NCI-H187 (cell line): Measurements from ENCODE around the gene AKR1A1.
"Not testable (repeated sequence)": the region's sequence is repeated elsewhere in the genome, so short reads cannot be mapped to it uniquely, and the experiment has no call there.

ENCODE experiments used
- DNase-seq, 2 experiments: peaks; one replicate each; lab custom pipeline; 2025; lab: John Stamatoyannopoulos, UW

AKR1A1 gene

DNA sequence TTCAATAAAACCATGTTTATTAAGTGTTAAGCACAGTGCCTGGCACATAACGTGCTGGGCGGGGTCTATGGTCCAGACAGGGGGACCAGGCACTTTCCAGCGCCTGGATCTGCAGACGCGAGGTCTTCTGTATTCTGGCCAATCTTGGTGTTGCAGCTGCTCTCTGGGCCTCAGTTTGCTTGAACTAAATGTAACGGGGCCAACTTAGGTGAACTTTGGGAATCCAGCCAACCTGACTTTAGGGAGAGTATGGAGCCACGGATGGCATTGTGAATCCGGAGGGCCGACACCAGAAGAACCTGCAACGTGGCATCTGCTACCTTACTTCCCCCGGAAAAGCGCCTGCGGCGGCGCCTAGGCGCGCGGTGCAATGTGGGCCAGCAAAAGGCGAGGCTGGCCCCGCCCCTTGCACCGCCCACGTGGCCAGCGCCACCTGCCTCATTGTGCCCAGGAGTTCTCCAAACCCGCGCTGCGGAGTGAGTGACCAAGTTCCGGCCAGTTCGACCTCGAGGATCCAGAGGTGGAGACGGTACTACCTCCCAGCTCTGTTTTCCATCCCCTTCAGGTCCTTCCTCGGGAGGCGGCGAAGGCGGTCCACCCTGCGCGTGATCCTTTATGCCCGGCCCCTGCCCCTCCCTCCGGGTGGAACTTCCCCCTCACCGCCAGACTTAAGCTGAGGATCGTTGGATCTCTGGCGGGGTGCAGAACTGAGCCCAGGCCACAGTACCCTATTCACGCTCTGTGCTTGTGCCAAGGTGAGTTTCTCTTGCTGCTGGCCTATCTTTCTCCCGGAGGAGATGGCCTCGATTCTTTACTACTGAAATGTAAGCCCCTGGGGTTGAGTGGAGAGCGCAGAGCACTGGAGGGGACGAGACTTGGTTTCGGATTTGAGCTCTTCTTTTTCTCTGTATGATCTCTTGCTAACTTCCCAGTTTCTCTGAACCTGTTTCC is at the start of gene AKR1A1:
Gene AKR1A1, plus strand, starts transcription at position 426 of the 951 bp plus-strand sequence. CDS start 10,969 bp downstream, outside the sequence.
- peak; percentile 91 to 94 for DNase-seq

- no peak for DNase-seq
These were observed 49.1 kb upstream of the AKR1A1 start for GRCh38 chr1:45501505-45501859.

- no peak for DNase-seq
These were observed 46.9 kb upstream of the AKR1A1 start for GRCh38 chr1:45503462-45504360.

DNA sequence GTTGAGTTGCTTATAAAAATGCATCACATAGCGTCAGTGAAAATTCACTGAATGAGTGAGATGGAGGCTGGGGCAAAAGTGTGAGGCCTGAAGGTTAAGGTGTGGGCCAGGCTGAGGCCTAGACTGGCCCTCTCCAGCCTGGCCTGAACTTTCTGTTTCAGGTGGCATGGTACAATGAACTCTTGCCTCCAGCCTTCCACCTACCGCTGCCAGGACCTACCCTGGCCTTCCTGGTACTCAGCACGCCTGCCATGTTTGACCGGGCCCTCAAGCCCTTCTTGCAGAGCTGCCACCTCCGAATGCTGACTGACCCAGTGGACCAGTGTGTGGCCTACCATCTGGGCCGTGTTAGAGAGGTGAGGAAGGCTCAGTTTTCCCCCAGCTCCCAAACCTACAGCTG is 43.4 kb upstream of the AKR1A1 start:
- no peak for DNase-seq

- no peak for DNase-seq
These were observed 42.7 kb upstream of the AKR1A1 start for GRCh38 chr1:45507893-45508292.

GRCh38 chr1:45508295-45509151 is 42.1 kb upstream of the AKR1A1 start:
- DNase-seq = no peak

GRCh38 chr1:45510036-45510971 is 40.3 kb upstream of the AKR1A1 start:
- no peak for DNase-seq

- no peak for DNase-seq
These were observed 39.6 kb upstream of the AKR1A1 start for GRCh38 chr1:45510972-45511527.

GRCh38 chr1:45512641-45513054 is 38.0 kb upstream of the AKR1A1 start:
- no peak for DNase-seq

DNA sequence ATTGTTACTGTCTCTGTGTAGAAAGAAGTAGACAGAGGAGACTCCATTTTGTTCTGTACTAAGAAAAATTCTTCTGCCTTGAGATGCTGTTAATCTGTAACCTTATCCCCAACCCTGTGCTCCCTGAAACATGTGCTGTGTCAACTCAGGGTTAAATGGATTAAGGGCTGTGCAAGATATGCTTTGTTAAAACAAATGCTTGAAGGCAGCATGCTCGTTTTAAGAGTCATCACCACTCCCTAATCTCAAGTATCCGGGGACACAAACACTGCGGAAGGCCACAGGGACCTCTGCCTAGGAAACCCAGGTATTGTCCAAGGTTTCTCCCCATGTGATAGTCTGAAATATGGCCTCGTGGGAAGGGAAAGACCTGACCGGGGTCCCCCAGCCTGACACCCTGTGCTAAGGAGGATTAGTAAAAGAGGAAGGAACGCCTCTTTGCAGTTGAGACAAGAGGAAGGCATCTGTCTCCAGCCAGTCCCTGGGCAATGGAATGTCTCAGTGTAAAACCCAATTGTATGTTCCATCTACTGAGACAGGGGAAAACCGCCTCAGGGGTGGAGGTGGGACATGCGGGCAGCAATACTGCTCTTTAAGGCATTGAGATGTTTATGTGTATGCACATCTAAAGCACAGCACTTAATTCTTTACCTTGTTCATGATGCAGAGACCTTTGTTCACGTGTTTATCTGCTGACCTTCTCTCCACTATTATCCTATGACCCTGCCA is 36.9 kb upstream of the AKR1A1 start:
- DNase-seq = not testable (repeated sequence)

GRCh38 chr1:45516036-45516435 is 34.6 kb upstream of the AKR1A1 start:
- no peak for DNase-seq

DNA sequence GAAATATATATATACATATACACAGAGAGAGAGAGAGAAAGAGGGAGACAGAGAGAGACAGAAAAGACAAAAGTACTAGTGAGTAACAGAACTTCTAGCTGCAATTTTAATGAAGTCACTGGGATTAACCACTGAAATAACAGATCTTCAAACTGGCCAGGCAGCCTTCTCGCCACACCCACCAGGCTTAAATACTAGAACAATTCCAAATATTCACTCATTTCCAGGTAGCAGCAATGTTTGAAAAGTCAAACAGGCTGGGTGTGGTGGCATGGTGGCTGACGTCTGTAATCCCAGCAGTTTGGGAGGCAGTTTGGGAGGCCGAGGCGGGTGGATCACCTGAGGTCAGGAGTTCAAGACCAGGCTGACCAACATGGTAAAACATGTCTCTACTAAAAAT is 34.2 kb upstream of the AKR1A1 start:
- no peak for DNase-seq

DNA sequence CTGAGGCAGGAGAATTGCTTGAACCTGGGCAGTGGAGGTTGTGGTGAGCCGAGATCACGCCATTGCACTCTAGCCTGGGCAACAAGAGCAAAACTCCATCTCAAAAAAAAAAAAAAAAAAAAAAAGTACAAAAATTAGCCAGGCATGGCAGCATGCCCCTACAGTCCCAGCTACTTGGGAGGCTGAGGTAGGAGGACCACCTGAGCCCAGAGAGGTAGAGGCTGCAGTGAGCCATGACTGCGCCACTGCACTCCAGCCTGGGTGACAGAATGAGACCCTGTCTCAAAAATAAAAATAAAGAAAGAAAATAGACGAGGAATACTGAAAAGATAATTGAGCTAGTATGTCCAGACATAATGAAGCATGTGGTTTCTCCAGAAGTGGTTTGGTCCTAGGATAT is 32.3 kb upstream of the AKR1A1 start:
- DNase-seq = not testable (repeated sequence)

DNA sequence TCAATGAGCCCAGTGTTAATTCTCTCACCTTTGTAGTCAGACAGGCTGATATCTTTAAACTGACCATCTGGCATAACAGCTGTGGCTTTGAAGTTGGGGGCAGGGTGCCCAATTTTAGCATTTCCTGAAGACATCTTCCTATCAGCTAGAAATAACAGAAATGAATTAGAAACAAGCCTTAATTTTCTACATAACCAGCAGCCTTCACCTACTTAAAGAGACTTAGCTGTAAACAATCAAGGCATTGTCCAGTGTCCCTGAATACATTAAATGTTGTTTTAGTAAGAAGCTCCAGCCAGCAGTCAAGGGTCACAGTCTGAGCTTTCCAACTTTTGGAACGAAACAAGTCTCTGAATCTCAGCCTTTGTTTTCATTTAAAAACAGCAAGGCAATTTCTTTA is 31.7 kb upstream of the AKR1A1 start:
- DNase-seq = no peak

DNA sequence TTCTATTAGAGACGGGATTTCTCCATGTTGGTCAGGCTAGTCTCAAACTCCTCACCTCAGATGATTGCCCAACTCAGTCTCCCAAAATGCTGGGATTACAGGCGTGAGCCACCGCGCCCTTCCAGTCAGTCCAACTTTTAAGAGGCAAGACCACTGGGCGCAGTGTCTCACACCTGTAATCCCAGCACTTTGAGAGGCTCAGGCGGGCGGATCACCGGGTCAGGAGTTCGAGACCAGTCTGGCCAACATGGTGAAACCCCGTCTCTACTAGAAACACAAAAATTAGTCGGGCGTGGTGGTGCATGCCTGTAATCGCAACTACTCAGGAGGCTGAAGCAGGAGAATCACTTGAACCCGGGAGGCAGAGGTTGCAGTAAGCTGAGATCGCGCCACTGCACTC is 30.9 kb upstream of the AKR1A1 start:
- DNase-seq = not testable (repeated sequence)

GRCh38 chr1:45521413-45522323 is 29.0 kb upstream of the AKR1A1 start, which contains the start of gene PRDX1:
Gene PRDX1, minus strand, starts transcription at chr1:45521884. Its CDS starts 2,841 bp downstream, at chr1:45519043.
- DNase-seq = peak; percentile 87 to 91

DNA sequence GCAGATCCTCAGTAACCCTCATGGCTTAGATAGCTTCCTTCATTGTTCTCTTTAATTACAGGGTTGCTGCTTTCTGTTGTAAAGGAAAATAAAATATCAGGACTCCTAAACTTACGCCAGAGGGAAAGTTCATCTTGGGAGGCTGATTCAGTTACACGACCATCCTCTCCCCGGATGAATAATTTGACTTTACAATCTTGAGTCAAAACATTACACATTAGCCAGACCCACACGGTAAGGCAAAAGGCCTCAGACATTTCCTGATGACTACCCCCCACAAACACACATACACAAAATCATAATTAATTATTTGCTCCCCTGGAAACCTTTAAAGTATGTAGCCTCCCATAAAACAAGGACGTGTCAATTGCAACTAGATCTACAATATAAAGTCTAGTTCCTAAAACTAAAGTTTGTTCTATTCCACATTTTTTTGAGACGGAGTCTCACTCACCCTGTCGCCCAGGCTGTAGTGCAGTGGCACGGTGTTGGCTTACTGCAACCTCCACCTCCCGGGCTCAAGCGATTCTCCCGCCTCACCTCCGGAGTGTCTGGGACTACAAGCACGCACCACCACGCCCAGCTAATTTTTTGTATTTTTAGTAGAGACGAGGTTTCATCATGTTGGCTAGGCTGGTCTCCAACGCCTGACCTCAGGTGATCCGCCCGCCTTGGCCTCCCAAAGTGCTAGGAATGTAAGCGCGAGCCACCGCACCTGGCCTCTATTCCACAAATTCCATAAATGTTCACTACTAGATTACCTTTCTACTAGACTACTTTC is 28.1 kb upstream of the AKR1A1 start:
- DNase-seq = peak in 1 of 2 experiments; percentile 53

GRCh38 chr1:45523516-45523915 is 27.1 kb upstream of the AKR1A1 start:
- not testable (repeated sequence) for DNase-seq
